ENCODE results near the gene AP2A2.
"Not testable (repeated sequence)": the region's sequence is repeated elsewhere in the genome, so short reads cannot be mapped to it uniquely, and the experiment has no call there.

AP2A2 gene

GRCh38 chr11:972523-973211 lies 47.0 kb downstream of the AP2A2 start:
- no peak for DNase-seq (ENCODE audit: low spot score)
- FAIRE-seq, result no peak

DNA sequence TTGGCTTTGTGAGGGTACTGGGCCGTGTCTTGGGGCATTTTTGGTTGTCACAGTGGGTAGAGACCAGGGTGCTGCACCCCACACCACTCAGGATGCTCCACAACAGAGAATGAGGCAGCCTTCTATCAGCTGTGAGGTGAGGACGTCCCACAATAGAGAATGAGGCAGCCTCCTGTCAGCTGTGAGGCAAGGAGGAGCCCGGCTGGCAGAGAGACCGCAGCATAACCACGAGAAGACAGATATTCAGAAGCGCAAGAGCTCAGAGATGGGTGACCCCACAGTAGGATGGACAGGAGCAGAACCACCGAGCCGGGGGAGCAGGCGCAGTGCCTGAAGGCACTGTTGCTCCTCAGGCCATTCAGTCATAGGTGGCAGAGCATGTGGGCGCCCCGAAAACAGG lies 47.6 kb downstream of the AP2A2 start:
- FAIRE-seq, result no peak
- no peak for DNase-seq (ENCODE audit: low spot score)

DNA sequence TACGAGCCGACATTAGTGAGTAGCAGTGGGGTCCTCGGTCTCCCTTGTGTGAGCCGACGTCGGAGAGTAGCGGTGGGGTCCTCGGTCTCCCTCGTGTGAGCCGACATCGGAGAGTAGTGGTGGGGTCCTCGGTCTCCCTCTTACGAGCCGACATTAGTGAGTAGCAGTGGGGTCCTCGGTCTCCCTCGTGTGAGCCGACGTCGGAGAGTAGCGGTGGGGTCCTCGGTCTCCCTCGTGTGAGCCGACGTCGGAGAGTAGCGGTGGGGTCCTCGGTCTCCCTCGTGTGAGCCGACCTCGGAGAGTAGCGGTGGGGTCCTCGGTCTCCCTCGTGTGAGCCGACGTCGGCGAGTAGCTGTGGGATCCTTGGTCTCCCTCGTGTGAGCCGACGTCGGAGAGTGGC lies 49.7 kb downstream of the AP2A2 start:
- not testable (repeated sequence) for FAIRE-seq; DNase-seq (ENCODE audit: low spot score)

GRCh38 chr11:975827-976226 lies 50.2 kb downstream of the AP2A2 start:
- no peak for FAIRE-seq
- DNase-seq (ENCODE audit: low spot score), result no peak

- FAIRE-seq (no peak), DNase-seq (ENCODE audit: low spot score) (no peak)
Observed at GRCh38 chr11:976431-977160, 50.9 kb downstream of the AP2A2 start.

GRCh38 chr11:977830-978720 lies 52.4 kb downstream of the AP2A2 start:
- DNase-seq (ENCODE audit: low spot score) (no peak), FAIRE-seq (no peak)

DNA sequence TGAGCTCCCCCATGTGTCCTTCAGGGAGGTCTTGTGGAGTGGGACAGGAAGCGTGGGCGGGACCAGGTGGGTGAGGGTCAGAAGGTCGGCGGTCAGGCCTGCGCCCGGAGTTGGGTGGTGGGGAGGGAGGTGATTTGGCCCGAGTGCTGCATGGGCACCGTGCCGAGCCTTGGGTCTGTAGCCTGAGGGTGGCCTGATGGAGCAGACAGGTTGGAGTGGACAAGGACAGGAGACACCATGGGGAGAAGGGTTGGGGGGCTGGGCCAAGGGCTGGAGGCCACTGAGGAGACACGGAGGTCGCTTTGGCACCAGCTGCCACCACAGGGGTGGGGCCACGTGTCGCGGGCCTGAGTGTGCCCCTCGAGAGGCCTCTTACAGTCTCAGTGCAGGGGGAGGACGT lies 53.1 kb downstream of the AP2A2 start:
- FAIRE-seq, result no peak
- DNase-seq (ENCODE audit: low spot score), result no peak

DNA sequence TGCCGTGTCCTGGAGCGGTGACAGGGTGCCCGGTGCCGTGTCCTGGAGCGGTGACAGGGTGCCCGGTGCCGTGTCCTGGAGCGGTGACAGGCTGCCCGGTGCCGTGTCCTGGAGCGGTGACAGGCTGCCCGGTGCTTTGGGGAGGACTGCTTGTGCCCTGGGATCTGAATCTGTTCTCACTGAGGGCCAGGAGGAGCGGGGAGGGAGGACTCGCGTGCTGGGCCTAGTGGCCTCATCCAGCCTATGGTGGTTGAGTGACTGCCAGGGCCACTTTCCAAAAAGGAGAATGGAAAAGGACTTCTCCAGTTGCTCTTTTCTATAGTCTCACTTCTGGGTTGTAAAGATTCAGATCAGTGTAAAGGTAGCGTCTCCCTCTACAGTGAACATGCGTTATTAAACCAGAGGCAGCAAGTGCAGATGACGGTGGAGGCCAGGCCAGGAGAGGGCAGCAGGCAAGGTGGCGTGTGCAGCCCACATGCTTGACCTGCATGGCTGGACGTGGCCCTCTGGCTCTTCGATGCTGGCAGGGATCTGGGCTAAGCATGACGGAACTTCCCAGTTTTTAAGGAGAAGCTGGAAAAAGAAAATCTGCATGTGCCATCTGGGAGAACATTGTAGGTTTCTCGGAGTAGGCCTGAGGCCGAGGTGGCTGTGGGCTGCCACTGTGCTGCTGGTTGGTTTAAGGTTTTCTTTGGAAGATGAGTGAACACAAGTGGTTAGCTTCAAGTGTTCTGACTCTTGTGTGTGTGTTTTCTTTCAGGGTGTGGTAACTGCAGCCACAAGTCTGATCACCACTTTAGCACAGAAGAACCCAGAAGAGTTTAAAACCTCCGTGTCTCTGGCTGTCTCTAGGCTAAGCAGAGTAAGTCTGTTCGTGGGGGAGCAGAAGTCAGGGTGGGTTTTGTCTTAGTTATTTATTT lies 55.0 kb downstream of the AP2A2 start:
- DNase-seq (ENCODE audit: low spot score) (no peak), FAIRE-seq (no peak)

- DNase-seq (ENCODE audit: low spot score) (no peak), FAIRE-seq (no peak)
Observed at GRCh38 chr11:981764-982163, 56.1 kb downstream of the AP2A2 start.

DNA sequence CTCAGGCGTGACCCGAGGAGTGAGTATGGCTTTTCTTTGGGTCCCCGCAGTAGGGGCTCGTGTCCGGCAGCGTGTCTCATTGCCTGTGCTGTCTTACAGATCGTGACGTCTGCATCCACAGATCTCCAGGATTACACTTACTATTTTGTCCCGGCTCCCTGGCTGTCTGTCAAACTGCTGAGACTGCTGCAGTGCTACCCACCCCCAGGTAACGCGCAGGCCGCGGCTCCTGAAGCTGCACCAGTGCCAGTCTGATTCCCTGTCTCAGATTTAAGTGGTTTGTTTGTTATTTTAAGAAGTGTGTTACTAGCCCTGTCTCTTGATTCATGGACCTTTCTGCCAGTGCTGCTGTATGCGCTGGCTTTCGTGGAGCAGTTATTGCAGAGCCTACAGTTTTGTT lies 58.9 kb downstream of the AP2A2 start:
- DNase-seq (ENCODE audit: low spot score) (no peak), FAIRE-seq (no peak)

- DNase-seq (ENCODE audit: low spot score), result no peak
- FAIRE-seq, result no peak
Observed at GRCh38 chr11:985406-985805, 59.7 kb downstream of the AP2A2 start.

GRCh38 chr11:985848-986247 lies 60.2 kb downstream of the AP2A2 start:
- FAIRE-seq (no peak), DNase-seq (ENCODE audit: low spot score) (no peak)

GRCh38 chr11:986270-986951 lies 60.7 kb downstream of the AP2A2 start:
- DNase-seq (ENCODE audit: low spot score) (no peak), FAIRE-seq (no peak)

GRCh38 chr11:986952-987305 lies 61.3 kb downstream of the AP2A2 start:
- DNase-seq (ENCODE audit: low spot score), result no peak
- no peak for FAIRE-seq

DNA sequence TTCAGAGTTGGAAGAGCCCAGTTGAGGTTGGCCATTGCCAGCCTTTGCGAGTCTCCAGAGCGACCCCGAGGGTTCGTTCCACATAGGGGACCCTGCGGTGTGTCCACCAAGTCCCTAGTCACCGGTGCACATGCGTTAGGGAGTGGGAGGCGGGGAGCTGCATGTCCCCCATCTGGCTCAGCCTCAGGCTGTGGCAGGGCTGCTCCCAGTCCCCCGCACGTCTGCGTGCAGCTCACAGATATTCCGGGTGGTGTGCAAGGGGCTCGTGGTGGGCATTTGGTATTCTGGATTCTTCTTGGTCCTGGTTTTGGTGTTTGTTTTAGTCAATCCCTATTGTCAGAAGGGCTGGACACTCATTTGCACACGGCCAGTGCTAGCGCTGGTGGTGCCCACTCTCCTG lies 62.0 kb downstream of the AP2A2 start:
- no peak for DNase-seq (ENCODE audit: low spot score)
- no peak for FAIRE-seq

DNA sequence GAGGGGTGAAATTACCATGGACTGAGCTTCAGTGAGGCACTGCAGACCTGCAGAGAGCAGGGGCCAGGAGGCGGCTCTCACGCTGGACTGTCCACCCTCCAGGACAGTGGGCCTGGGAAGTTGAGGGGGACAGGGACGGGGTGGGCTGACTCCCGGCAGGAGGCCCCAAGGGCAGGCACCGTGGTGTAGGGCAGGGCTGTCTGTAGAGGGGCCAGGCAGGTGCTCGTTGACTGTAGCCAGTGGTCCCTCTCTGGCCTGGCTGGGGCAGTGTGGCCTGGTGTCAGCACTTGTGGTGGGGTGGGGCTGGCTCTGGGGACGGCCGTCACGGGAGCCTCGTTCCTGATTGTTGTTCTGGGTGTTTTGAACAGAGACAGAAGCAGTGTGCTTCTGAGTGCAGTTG lies 64.4 kb downstream of the AP2A2 start:
- no peak for DNase-seq (ENCODE audit: low spot score)
- no peak for FAIRE-seq

- DNase-seq (ENCODE audit: low spot score) (no peak), FAIRE-seq (no peak)
Observed at GRCh38 chr11:991034-991433, 65.4 kb downstream of the AP2A2 start.

DNA sequence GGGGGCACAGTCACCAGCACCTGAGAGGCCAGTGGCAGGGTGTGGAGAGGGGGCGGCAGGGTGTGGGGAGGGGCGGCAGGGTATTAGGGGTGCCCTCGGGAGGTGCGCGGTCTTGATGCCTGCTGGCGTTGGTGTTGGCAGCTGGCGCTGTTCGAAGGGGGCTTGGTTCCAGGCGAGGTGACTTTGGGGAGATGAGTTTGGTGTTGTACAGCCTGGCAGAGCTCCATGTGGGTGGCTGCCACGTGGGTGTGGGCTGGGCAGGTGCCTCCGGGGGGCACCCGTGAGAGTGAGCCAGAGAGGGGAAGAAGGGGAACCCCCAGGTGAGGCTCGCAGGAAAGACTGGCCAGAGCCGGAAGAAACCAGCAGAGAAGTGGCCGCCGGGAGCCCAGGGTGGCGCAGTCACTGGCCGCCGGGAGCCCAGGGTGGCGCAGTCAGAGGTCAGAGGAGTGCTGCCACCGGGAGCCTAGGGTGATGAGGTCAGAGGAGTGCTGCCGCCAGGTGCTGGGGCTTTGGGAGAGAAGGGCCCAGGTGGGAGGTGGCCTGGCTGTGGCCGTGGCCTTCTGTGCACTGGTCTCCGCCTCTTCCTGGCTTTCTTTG lies 66.1 kb downstream of the AP2A2 start:
- DNase-seq (ENCODE audit: low spot score), result no peak
- FAIRE-seq, result no peak

DNA sequence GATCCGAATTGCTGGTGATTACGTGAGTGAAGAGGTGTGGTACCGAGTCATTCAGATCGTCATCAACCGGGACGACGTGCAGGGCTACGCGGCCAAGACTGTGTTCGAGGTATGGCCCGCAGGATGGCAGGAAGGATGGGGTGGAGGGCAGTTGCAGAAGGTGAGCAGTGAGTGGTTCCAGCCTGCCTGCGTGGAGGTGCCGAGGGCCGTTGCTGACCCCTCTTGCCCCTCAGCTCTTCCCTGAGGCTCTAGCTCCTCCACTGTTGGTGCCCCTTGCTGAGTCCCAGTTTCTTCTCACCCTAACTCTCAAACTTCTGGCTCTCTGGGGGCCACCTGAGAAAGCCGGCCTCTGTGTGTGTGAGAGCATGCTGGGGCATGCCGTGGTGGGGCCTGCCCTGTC lies 66.9 kb downstream of the AP2A2 start:
- FAIRE-seq, result no peak
- no peak for DNase-seq (ENCODE audit: low spot score)

DNA sequence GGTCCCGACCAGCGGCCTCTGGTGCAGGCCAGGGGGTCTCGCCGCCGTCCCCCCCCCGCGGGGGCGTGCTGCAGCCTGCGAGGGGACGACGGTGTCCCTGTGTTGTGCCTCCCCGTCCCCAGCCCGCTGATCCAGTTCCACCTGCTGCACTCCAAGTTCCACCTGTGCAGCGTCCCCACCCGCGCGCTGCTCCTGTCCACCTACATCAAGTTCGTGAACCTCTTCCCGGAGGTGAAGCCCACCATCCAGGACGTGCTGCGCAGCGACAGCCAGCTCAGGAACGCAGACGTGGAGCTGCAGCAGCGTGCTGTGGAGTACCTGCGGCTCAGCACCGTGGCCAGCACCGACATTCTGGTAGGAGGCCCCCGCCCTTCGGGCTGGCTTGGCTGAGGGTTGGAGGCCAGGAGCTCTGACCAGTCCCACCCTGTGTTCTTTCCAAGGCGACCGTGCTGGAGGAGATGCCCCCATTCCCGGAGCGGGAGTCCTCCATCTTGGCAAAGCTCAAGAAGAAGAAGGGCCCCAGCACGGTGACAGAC lies 68.0 kb downstream of the AP2A2 start:
- DNase-seq (ENCODE audit: low spot score), result no peak
- FAIRE-seq, result no peak

All from RCC 7860 (cell line).